Hematopoietic multipotent progenitor cell treated with erythropoietin and hydrocortisone succinate and interleukin-3 and kit ligand, for 17 days (in vitro differentiated cells): ENCODE measurements around the gene CRTAC1.

Source experiments
- DNase-seq: peaks from one replicate; pipeline ENCODE4 v3.0.0-alpha.2; 2015; ENCODE audit warnings: low spot score

The CRTAC1 gene

DNA sequence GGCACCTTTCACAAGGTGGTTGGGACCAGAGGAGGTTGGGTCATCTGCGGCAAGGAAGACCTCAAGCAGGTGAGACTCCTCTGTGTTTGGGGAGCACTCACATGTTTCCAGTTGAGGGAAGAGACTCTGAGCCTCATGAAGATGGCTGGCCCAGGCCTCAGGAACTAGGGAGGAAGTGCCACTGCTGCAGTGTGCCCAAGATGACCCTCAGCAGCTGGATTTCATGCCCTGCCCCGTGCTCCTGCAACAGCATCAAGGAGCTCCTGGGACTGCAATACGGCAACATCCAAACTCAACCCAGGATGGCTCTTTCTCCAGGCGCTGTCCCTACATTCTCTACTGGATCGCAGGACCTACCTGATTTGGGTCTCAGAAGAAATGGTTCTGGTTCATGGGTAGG is 106.9 kb downstream of the CRTAC1 start:
- no peak for DNase-seq

DNA sequence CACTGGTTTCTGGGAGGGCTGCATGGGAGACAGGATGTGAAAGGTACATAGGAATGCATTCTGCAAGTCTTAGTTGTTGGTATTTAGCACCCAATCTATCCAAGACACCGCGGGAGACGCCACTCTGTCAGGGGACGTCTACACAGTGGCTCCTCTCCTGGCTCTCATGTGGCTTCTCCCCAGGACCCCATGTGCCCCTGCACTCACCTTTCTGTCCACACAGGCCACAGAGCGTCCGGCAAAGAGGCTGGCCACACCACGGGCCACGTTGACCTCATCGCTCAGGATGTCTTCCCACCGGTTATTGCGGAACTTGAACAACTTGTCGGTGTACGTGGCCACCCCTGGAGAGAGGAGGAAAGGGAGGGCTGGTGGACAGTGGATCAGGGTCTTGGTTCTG is 107.4 kb downstream of the CRTAC1 start:
- DNase-seq: no peak

DNA sequence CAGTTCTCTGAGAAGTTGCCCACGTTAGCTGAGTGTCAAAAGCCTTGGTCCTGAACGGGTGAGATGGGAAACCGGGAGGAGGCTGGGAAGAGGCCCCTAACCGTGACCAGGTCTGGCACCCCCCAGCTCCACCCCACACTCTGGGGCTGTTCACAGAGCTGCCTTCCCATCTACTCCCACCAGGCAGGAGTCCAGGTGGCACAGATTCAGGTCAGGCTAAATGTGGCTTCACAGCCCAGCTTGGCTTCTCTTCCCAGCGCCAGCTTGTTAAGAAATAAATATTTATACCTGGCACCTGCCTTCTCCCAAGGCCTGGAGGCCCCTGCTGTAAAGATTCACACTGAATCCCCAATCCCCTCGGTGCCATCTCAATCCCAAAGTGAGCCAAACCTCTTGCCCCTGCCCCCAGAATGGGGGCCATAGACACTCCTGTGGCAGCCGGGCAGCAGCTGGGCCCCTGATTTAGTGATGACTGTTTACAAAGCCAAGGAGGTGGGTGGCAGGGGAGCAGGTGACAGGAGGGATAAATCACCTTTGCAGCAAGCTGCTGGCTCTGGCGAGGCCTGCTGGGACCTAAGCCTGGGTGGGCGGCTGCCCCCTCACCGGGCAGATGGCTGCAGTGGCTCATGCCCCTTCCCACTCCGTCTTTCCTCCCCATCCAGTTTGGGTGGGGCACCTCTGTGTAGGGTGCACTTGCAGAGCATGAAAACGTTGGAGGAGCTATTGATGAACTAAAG is 108.2 kb downstream of the CRTAC1 start:
- no peak for DNase-seq

DNA sequence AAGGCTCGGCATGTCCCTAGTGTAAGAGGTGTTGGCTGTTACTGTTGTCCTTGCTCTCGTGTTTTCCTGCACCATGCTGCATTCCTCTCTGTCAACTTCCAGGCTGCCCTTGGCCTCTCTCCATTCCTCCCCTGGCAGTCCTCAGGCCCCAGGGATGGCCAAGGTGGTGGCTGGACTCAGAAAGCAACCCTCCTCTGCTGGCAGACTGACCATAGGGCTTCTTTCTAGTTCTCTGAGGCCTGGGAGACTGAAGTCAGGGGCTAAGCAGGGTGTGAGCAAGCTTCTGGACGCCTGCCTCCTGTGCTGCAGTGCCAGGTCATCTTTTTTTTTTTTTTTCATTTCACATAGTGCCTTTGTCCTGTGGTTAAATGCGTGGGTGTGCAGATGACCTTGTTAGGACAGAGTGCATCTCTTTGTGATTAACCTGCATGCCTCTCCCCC is 108.8 kb downstream of the CRTAC1 start:
- no peak for DNase-seq

DNA sequence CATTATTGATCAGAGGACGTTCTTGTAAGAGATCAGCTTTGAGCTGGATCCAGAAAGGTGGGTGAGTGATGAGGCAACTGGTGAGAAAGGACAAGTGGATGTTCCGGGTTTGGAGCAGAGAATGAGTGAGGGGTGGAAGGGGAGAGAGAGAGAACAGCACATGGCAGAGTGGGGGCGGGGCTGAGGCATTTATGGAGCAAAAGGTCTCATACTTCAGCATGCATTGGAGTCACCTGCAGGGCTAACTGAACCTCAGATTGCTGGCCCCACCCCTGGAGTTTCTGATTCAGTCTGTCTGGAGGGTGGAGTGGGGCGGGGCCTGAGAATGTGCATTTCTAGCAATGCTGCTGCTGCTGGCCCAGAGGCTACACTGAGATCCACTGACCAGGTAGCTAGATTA is 109.6 kb downstream of the CRTAC1 start:
- no peak for DNase-seq

DNA sequence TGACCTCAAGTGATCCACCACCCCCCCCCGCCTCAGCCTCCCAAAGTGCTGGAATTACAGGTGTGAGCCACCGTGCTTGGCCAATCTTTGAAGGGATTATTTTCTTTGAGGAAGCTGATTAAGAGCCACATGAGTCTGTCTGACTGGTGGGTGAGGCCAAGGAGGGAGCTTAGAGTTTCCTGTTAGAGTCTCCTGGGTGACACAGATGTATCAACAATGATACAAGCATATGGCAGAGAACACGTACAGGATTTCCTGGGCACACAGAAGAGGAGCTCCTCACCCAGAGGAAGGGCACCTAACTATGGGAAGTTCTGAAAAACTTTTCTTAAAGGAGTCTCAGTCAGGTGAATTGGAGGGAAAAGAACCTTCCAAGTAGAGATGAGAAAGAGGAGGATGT is 111.4 kb downstream of the CRTAC1 start:
- DNase-seq: no peak

DNA sequence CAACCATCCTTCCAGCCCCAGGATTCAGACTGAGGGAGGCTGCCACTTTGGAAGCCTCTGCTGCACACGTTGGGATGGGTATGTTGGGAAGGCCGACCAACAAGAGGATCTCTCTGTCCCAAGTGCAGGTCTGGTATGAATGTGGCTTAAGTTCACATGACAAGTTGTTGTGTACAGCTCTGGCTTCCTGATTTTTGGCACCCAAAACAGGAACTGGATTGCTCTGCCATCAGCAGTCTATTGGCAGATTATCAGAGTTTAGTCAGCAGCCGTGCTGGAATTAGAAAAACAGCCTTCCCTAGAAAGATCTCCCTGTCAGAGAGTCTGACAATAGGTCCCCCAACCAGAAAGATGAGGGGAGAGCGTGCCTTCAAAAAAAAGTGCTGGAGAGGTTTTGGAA is 113.8 kb downstream of the CRTAC1 start:
- DNase-seq: no peak

DNA sequence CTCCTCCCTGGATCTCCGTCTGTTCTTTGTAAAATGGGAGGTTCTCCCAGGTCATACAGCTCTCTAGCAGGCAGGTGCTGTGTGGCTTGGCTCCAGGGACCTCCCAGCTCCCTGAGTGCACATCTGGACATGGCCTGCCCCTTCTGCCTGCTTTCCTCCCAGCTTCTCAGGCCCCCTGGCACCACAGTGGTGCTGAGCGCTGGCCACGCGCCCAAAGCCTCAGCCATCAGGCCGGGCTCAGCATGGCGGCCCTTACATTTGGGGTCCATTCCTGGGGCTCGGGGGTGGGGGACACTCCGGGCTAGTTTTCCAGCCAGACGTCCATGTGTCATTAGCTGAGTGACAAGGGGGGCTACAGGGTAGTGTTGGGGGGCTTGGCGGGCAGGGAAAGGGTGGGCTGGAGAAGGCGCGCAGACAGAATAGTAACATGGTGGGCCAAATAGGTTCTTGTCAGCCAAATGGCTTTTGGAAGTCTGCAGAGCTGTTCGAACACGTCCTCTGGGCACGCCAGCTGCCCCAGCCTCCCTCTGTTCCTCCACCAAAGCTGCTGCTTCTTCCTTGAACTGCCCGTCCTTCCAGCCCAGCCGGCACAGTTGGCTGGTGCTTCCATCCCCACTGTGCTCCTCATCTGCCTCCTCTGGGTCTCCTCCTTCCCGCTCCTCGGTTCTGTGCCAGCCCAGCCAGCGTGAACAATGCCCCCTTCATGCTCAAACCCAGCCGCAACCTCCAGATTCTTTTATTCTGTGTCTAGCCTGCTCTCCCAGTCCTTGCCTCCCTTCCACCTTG is 114.9 kb downstream of the CRTAC1 start:
- DNase-seq: no peak

DNA sequence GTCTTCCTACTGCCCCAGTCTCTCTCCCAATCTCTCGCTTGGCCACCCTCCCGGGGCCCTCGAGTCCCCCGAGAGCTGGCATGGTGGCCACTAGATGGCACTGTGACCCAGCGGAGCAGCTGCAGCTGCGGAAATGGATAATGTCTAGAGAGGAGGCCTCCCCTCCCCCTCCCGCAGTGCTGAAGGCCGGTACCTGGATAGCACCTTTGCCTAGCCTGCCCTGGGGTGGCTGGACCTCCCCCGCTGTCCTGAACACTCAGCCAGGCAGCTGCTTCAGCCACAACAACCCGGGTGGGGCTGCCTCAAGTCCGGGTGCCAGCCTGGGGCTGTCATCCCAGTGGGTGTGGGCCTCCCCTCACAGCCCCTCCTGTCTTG is 115.6 kb downstream of the CRTAC1 start:
- DNase-seq: peak; percentile 52

DNA sequence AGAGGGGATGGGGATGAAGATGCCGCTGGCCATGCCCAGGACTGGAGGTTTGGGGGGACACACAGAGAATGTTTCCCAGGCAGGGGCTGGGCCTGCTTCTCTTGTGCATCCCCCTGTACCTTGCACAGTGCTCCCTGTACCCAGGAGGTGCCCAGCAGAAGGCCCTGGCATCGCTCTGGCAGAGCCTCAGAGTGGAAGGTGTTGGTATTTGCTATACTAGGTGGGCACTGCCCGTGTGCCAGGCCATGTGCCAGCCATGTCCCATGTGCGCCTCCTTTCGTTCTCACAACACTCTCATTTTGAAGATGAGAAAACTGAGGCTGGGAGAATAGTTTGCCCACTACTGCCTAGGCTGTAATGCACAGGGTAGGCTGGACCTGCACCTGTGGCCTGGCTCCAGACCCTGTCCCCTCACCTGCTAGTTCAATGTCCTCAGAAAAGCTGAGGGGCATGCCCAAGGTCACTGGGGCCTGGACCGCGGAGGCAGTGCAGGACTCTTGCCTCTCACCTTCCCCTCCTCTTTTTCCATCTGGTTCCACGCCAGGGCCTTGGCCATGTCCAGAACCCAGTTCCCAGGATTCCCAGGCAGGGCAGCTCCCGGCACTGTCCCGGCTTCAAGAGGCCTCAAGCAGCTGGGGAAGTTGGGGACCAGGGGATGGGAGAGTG is 116.1 kb downstream of the CRTAC1 start:
- DNase-seq: no peak

DNA sequence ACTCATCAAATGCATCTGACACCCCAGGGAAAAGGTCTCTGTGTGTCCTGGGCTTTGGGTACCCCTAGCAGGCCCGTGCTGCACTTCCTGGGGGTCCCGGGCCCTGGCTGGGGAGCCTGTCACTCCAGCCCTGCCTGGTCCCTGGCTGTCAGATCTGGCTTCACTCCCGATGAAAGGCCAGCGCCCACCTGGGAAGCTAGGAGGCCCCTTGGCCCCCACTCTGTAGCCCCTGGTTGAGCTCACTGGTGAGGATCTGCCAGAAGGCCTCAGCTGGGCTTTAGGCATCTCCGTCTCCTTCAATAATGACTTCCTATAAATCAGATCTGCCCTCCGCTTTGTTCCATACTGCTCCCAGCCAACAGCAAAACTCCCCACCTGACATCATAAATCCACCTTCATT is 116.8 kb downstream of the CRTAC1 start:
- DNase-seq: no peak

DNA sequence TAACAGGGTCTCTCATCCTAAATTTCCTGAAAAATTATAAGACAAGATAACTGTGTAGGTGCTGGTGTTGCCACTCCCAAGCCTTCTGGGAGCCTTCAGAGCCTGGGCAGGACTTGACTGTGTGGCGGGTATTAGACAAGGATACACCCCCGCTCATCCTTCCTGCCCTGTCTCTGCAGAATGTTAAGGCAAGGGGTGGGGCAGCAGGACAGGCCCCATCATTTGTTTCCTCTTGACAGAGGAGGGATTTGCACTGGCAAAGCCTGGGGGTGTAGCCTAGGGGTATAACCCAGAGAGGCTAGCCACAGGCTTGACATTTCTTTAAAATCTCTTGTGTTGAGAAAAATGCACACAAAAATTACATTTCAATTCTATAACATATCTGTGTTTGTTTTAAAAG is 117.2 kb downstream of the CRTAC1 start:
- no peak for DNase-seq

DNA sequence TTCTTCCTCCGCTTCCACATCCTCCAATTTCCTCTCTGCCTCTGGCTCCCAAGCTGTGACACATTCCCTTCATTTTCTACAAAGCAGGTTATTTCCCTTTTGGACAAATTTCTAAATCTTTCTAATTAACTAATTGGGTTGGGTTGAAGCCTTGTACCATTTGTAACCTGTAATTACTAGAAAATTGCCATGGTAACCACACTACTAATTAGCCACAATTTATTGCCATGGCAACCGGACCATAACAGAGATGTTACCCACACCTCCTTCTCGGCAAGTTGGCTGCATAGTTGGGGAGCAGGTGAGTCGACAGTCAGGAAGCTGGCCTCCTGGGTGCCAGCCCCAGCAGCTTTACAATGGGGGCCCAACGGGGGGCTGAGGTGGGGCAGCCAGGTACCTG is 119.2 kb downstream of the CRTAC1 start:
- DNase-seq: no peak

DNA sequence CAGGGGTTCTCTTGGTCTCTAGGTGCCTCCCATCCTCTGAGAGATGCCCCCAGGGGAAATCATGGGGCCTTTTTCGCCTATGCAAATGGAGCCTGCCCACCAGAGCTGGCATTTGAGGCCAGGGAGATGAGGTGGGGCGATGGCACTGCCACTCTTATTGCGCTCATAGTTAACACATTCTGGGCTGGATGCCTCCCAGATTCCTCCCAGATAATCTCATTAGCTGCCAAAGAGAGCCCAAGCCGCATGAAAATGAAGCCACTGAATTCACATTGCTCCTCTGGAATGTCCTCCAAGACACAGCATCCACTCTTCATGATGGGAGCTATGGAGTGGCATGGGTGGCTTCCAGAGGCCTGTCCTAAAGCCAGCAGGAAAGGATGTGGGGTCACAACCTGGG is 119.8 kb downstream of the CRTAC1 start:
- DNase-seq: no peak

DNA sequence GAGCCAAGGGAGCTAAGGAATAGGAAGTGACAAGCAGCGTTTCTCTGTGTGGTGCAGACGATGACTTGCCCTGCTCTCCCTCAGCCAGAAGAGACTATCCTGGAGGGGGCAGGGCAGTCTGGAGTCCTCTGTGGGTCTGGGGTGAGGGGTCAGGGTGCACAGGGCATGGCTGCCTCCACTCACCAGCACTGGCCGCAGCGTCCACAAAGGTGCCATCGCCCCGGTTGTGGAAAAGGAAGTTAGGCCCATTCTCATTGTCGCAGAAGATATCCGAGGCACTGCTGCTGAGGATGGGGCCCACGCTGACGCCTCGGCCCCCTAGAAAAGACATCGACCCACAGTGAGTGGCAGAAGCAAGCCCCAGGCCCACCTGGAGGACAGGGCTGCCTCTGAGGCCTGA is 122.6 kb downstream of the CRTAC1 start:
- DNase-seq: no peak

DNA sequence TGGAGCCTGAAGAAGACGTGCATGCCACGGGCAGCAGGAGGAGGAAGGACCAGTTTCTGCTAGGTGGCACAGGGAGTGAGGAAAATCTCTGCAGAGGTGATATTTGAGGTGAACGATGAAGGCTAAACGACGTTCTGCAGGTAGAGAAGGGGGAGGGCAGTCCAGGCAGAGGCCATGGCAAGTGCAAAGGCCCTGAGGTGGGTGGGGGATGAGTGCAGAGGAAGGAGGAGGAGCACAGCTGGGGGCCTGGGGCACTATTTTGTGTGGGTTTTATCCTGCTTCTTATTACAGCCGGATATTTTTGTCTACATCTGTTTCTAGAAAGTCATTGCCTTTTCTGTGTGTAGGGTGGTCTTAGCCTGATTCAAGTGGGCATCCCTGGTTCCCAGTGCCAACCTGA is 123.2 kb downstream of the CRTAC1 start:
- no peak for DNase-seq

DNA sequence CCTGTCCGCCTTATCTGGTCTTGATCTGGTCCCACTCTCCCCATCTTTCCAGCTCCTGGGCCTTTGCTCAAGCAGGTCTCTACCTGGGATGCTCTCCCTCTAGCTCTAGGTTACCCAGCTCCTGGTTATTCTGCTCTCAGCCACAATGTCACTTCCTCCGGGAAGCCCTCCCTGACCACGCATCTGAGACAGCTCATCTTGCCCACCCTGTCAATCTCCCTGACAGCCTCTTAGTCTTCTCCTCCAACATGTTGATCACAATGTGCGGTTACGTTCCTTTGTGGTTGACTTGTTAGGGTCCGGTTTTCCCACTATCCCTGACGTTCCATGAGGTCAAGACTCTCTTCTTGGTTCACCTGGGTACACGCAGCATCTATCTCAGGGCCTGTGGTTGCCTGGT is 125.1 kb downstream of the CRTAC1 start:
- DNase-seq: no peak

DNA sequence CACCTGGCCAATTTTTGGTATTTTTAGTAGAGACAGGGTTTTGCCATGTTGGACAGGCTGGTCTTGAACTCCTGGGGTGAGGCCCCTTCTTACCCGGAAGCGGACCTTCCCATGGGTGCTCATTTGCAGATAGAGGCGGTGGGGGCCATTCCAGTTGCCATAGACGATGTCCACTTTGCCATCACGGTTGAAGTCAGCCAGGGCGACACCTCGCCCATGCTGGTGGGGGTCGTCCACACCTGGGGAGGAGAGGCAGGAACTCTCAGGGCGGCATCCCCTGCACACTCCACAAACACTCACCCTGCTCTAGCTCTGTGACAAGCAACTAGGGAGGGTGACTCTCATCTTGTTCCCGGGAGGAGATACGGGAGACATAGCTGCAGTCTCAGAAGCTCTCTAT is 125.8 kb downstream of the CRTAC1 start:
- no peak for DNase-seq

DNA sequence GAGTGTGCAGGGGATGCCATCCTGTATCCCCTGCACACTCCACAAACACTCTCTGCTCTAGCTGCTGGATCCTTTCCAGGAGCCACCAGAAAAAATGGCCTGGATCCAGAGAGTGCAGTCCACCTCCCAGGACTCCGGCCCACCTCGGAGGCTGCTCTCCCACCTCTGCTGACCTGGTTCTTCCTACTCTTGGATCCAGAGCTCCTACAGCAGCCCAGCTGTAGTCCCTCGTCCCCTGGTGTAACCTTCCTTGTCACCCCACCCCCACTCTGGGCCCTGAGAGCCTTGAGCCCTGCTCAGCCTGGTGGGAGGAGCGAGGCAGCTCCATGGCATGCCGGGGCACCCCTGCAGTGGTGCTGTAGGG is 126.4 kb downstream of the CRTAC1 start:
- no peak for DNase-seq

DNA sequence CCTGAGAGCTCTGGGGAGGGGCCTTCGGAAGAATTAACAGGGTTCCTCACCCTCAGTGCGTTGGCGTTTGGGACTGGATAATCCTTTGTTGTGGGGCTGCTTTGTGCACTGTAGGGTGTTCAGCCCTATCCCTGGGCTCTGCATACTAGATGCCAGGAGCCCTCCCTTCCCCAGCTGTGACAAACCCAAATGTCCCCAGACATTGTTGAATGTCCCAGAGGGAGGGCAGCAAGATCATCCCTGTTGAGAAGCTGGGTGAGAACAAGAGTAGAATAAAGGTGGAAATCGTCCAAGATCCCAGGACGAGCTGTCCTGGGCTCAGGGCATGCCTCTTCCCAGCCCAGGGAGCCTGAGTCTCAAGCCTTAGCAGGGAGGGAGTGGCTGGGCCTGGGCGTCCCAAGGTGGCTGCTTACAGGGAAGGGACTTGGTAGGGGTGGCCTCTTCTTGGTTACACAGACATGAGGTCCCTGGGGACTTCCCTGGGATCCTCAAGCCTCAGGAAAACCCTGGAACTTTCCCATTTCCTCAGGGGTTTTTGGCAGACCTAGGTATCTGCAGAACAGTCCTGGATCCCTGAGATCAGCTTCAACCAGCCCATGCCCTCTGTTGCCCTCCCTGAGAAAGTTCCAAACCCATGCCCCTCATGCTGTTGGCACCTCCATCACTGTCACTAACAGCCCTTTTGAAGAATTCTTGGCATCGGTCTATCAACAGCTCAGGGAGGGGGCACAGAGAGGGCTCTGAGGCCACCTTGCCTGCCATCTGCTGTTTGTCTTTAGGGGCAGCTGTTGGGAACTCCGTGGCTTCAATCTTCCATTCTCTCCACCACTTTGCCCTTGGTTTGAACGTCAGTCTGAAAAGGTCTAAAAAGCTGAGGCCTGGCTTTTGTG is 127.0 kb downstream of the CRTAC1 start:
- DNase-seq: no peak

DNA sequence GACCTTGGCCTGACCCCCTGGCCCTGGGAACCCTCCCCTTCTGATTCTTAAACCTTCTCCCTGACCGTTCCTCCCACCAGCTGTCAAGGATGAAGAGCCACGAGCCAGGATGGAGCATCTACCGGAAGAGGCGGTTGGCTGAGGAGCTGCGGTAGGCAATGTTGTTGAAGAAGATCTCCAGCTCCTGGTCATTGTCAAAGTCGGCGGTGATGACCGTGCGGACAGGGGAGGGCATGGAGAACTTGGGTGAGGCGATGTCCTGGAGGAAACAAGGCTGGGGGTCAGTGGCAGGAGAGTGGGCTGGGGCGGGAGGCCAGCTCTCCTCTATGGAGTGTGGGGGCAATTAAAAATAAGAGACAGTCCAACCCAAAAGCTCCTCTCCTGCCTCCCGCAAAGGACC is 129.0 kb downstream of the CRTAC1 start:
- DNase-seq: no peak

DNA sequence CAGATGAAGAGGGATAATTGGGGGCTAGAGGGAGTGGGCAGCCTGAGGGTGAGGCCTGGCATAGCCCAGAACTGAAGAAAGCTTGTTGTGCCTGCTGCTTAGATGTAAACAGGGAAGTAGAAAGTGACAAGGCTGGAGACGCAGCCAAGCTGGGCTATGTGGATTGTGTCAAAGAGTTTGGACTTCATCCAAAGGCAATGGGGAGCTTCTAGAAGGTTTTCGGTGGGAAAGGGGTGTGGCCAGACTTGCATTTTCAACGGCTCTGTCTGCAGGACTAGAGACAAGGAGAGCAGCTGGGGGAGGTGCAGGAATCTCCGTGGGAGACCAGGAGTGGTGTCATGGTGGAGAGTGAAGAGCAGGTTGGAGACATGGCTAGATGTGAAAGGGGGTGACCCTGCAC is 132.0 kb downstream of the CRTAC1 start:
- no peak for DNase-seq
